DOHH2 (cell line): ENCODE data around the gene KCNMA1.

Experiments
- H3F3A ChIP-seq: fragments of 200-600 bp; sonication (generic), shearing (Covaris generic); 2 replicates; pipeline ENCODE4 v1.6.0; 2016; ENCODE audit warnings: antibody characterized with exemption, mild to moderate bottlenecking; ENCODE audit not compliant: control insufficient read depth, insufficient read depth
- H3K27ac ChIP-seq: fragments of 200-600 bp; sonication (generic); 2 replicates; pipeline ENCODE4 v1.5.1; 2014; ENCODE audit warnings: low read depth, mild to moderate bottlenecking, low read length, moderate library complexity
- H3K27me3 ChIP-seq: fragments of 200-600 bp; sonication (generic); 2 replicates; pipeline ENCODE4 v1.6.1; 2014; ENCODE audit warnings: mild to moderate bottlenecking, low read length, mixed read lengths; ENCODE audit not compliant: control insufficient read depth
- H3K36me3 ChIP-seq: fragments of 200-600 bp; sonication (generic); 2 replicates; pipeline ENCODE4 v1.6.1; 2014; ENCODE audit warnings: mild to moderate bottlenecking, low read length, moderate library complexity, mixed read lengths; ENCODE audit not compliant: control insufficient read depth
- H3K4me1 ChIP-seq: fragments of 200-600 bp; sonication (generic); 2 replicates; pipeline ENCODE4 v1.6.1; 2014; ENCODE audit warnings: mild to moderate bottlenecking, low read length, mixed read lengths; ENCODE audit not compliant: control insufficient read depth
- H3K4me2 ChIP-seq: fragments of 200-600 bp; sonication (generic); 2 replicates; pipeline ENCODE4 v1.6.0; 2014; ENCODE audit warnings: mild to moderate bottlenecking, low read length, moderate library complexity
- H3K4me3 ChIP-seq: fragments of 200-600 bp; sonication (generic); 2 replicates; pipeline ENCODE4 v1.5.1; 2014; ENCODE audit warnings: mild to moderate bottlenecking, low read length, mixed read lengths
- H3K79me2 ChIP-seq: fragments of 200-600 bp; sonication (generic); 2 replicates; pipeline ENCODE4 v1.6.1; 2014; ENCODE audit warnings: mild to moderate bottlenecking, low read length, mixed read lengths; ENCODE audit not compliant: control insufficient read depth
- H3K9me2 ChIP-seq: fragments of 200-600 bp; sonication (generic); replicated peaks from 2 replicates; pipeline ENCODE4 v1.6.1; 2014; ENCODE audit warnings: mild to moderate bottlenecking, low read length, mixed read lengths; ENCODE audit not compliant: control insufficient read depth
- H3K9me3 ChIP-seq: fragments of 200-600 bp; sonication (generic); 2 replicates; pipeline ENCODE4 v1.6.1; 2014; ENCODE audit warnings: antibody characterized with exemption, low read length, mixed read lengths; ENCODE audit not compliant: control insufficient read depth, insufficient read depth
- H4K20me1 ChIP-seq: fragments of 200-600 bp; sonication (generic); 2 replicates; pipeline ENCODE4 v1.6.0; 2014; ENCODE audit warnings: low read depth, mild to moderate bottlenecking, antibody characterized with exemption, low read length, moderate library complexity; ENCODE audit not compliant: control insufficient read depth, insufficient read depth
- CTCF ChIP-seq: fragments of 200-600 bp; sonication (generic); IDR thresholded peaks from one replicate; pipeline ENCODE4 v1.5.1; 2014; ENCODE audit warnings: antibody characterized with exemption, mild to moderate bottlenecking, low read depth, low read length; ENCODE audit not compliant: poor library complexity, severe bottlenecking
- EZH2phosphoT487 ChIP-seq: fragments of 200-600 bp; sonication (generic); IDR thresholded peaks from 2 replicates; pipeline ENCODE4 v1.6.1; 2017; ENCODE audit warnings: borderline replicate concordance, mild to moderate bottlenecking, antibody characterized with exemption, low read length, moderate library complexity, mixed read lengths

The KCNMA1 gene

GRCh38 chr10:76942628-76943416 lies 694.8 kb downstream of the KCNMA1 start:
- no peak overlapping the region for H3K4me3 ChIP-seq
- no peaks in the 10 kb centered on the region for H3K27me3 ChIP-seq
- no peaks in the 10 kb centered on the region for H3K9me2 ChIP-seq
- no peak for TF ChIP-seq CTCF
- no peak for TF ChIP-seq EZH2phosphoT487
- H3K36me3 ChIP-seq = no peaks in the 10 kb centered on the region
- no peaks in the 10 kb centered on the region for H3K4me1 ChIP-seq
- H3K9me3 ChIP-seq = no peaks in the 10 kb centered on the region
- H3K4me2 ChIP-seq = no peak overlapping the region
- no peaks in the 10 kb centered on the region for H3K79me2 ChIP-seq
- no peaks in the 10 kb centered on the region for H3F3A ChIP-seq
- H4K20me1 ChIP-seq = no peaks in the 10 kb centered on the region
- H3K27ac ChIP-seq = no peak overlapping the region

- H3F3A ChIP-seq = no peaks in the 10 kb centered on the region
- no peaks in the 10 kb centered on the region for H3K36me3 ChIP-seq
- no peaks in the 10 kb centered on the region for H3K4me1 ChIP-seq
- no peaks in the 10 kb centered on the region for H3K9me3 ChIP-seq
- TF ChIP-seq CTCF (no peak), EZH2phosphoT487 (no peak)
- H3K4me2 ChIP-seq = no peak overlapping the region
- H4K20me1 ChIP-seq = no peaks in the 10 kb centered on the region
- H3K9me2 ChIP-seq = no peaks in the 10 kb centered on the region
- H3K27ac ChIP-seq = no peak overlapping the region
- H3K27me3 ChIP-seq = no peaks in the 10 kb centered on the region
- H3K4me3 ChIP-seq = no peak overlapping the region
- no peaks in the 10 kb centered on the region for H3K79me2 ChIP-seq
Observed at GRCh38 chr10:76939933-76940468, 697.6 kb downstream of the KCNMA1 start.

DNA sequence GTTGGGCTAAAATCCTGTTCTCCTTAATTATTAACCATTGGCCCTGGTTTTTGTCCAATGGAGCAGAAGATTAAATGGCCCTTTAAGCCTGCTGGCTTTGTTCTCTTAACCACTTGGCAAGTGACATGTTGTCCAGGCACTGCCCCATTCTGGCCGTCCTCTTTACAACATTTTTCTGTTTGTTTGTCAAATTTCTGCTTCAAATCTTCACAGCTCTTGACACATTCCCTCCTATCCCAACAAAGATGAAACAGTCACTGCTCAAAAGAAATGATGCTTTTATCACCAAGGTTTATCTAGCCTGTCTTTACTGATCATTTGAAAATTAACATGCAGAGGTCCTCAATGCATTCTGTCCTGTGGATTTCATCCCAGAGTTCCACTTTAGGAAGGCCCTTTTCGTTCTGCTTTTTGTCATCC lies 700.4 kb downstream of the KCNMA1 start:
- H3K79me2 ChIP-seq = no peaks in the 10 kb centered on the region
- no peaks in the 10 kb centered on the region for H3K36me3 ChIP-seq
- H3K4me2 ChIP-seq = no peak overlapping the region
- TF ChIP-seq EZH2phosphoT487 = no peak
- no peak for TF ChIP-seq CTCF
- no peaks in the 10 kb centered on the region for H3K4me1 ChIP-seq
- H3K9me3 ChIP-seq = no peaks in the 10 kb centered on the region
- no peak overlapping the region for H3K27ac ChIP-seq
- H3K9me2 ChIP-seq = no peaks in the 10 kb centered on the region
- H3K27me3 ChIP-seq = no peaks in the 10 kb centered on the region
- no peaks in the 10 kb centered on the region for H3F3A ChIP-seq
- H4K20me1 ChIP-seq = no peaks in the 10 kb centered on the region
- no peak overlapping the region for H3K4me3 ChIP-seq
